HG03378 (cell line): ENCODE data around the gene VN1R5.
"Not testable (repeated sequence)": the region's sequence is repeated elsewhere in the genome, so short reads cannot be mapped to it uniquely, and the experiment has no call there.

ENCODE experiments used
- ATAC-seq: cut with Tn5 transposase; IDR thresholded peaks from one replicate; pipeline ENCODE4 v1.9.1; 2021; ENCODE audit warnings: mild to moderate bottlenecking, moderate library complexity; ENCODE audit not compliant: unreplicated experiment

VN1R5 gene

GRCh38 chr1:247255772-247256171, at the start of gene VN1R5:
TSS of gene VN1R5 (plus strand) at chr1:247256072.
- not testable (repeated sequence) for ATAC-seq

GRCh38 chr1:247209396-247209795, 46.5 kb upstream of the VN1R5 start:
- ATAC-seq: no peak

- peak; percentile 6 for ATAC-seq
Measured at GRCh38 chr1:247210062-247210375, 45.9 kb upstream of the VN1R5 start.

- peak; percentile 84 for ATAC-seq
Measured at GRCh38 chr1:247210376-247211117, 45.3 kb upstream of the VN1R5 start.

- no peak for ATAC-seq
Measured at GRCh38 chr1:247211339-247211738, 44.5 kb upstream of the VN1R5 start.

GRCh38 chr1:247212012-247212411, 43.9 kb upstream of the VN1R5 start:
- peak; percentile 79 for ATAC-seq

- ATAC-seq: no peak
Measured at GRCh38 chr1:247212627-247213617, 43.0 kb upstream of the VN1R5 start.

GRCh38 chr1:247216261-247216660, 39.6 kb upstream of the VN1R5 start:
- ATAC-seq: no peak

- no peak for ATAC-seq
Measured at GRCh38 chr1:247218121-247218651, 37.7 kb upstream of the VN1R5 start.

GRCh38 chr1:247220280-247220679, 35.6 kb upstream of the VN1R5 start:
- ATAC-seq: not testable (repeated sequence)

- ATAC-seq: no peak
Measured at GRCh38 chr1:247222840-247223239, 33.0 kb upstream of the VN1R5 start.

GRCh38 chr1:247224822-247225221, 31.1 kb upstream of the VN1R5 start:
- no peak for ATAC-seq

- no peak for ATAC-seq
Measured at GRCh38 chr1:247228133-247228532, 27.7 kb upstream of the VN1R5 start.

GRCh38 chr1:247241691-247242090, 14.2 kb upstream of the VN1R5 start:
- ATAC-seq: no peak

- no peak for ATAC-seq
Measured at GRCh38 chr1:247243524-247244137, 12.2 kb upstream of the VN1R5 start.

- no peak for ATAC-seq
Measured at GRCh38 chr1:247246325-247247115, 9.4 kb upstream of the VN1R5 start.

- no peak for ATAC-seq
Measured at GRCh38 chr1:247247568-247247967, 8.3 kb upstream of the VN1R5 start.

- no peak for ATAC-seq
Measured at GRCh38 chr1:247266053-247266452, 10.2 kb downstream of the VN1R5 start.

- ATAC-seq: no peak
Measured at GRCh38 chr1:247268390-247269045, 12.6 kb downstream of the VN1R5 start.

GRCh38 chr1:247269133-247269532, 13.3 kb downstream of the VN1R5 start:
- no peak for ATAC-seq
